H1 (cell line): Measurements from ENCODE around the gene ST13. TPM values are rescaled to one million over a fixed set of nuclear protein-coding genes. Genes with fewer than 3 reads are reported as not detected.

ENCODE experiments used
- CTCF ChIA-PET: fragments of 300-600 bp; sonication (Branson Sonifier 250); formaldehyde crosslinking; loops from one replicate; lab custom pipeline; 2021; ENCODE audit not compliant: partially characterized antibody; lab: Charles Lee
- POLR2A ChIA-PET: fragments of 300-600 bp; sonication (Branson Sonifier 250); formaldehyde crosslinking; loops from one replicate; lab custom pipeline; 2021; ENCODE audit warnings: inconsistent platforms; ENCODE audit not compliant: partially characterized antibody; lab: Charles Lee
- DNase-seq, 2 experiments: peaks; one replicate each; pipeline versions ENCODE4 v3.0.0 to v3.0.0-alpha.2; 2010 to 2022; ENCODE audit warnings: low spot score in 2 of 2, low read depth in 1 of 2, mixed read lengths in 1 of 2
- FAIRE-seq: peaks from 2 replicates; lab custom pipeline; 2011; peaks lifted over from hg19 to GRCh38; lab: Jason Lieb, UNC
- H2AFZ ChIP-seq: 2 replicates; pipeline ENCODE4 v1.8.1; 2012; ENCODE audit warnings: low read length, inconsistent platforms
- H2AK5ac ChIP-seq: 2 replicates; pipeline ENCODE4 v1.6.1; 2013; ENCODE audit warnings: low read depth, low read length
- H2BK120ac ChIP-seq: replicated peaks from 2 replicates; pipeline ENCODE3; 2013; ENCODE audit warnings: low read depth, low read length, inconsistent platforms
- H2BK12ac ChIP-seq: 2 replicates; pipeline ENCODE4 v1.6.1; 2013; ENCODE audit warnings: low read depth, low read length
- H2BK15ac ChIP-seq: 2 replicates; pipeline ENCODE4 v1.6.1; 2013; ENCODE audit warnings: low read length
- H2BK20ac ChIP-seq: 2 replicates; pipeline ENCODE4 v1.6.1; 2013; ENCODE audit warnings: low read length
- H2BK5ac ChIP-seq: 2 replicates; pipeline ENCODE4 v1.6.1; 2013; ENCODE audit warnings: low read depth, low read length
- H3K14ac ChIP-seq: 2 replicates; pipeline ENCODE4 v1.6.1; 2013; ENCODE audit warnings: inconsistent platforms; ENCODE audit not compliant: insufficient read length
- H3K18ac ChIP-seq: 2 replicates; pipeline ENCODE4 v1.6.1; 2013; ENCODE audit warnings: low read length; ENCODE audit errors: extremely low read depth
- H3K23ac ChIP-seq: 2 replicates; pipeline ENCODE4 v1.6.1; 2013; ENCODE audit warnings: inconsistent platforms; ENCODE audit not compliant: insufficient read length
- H3K23me2 ChIP-seq: 2 replicates; pipeline ENCODE4 v1.6.1; 2013; ENCODE audit warnings: low read depth, low read length
- H3K27ac ChIP-seq: 2 replicates; pipeline ENCODE4 v1.6.1; 2011; ENCODE audit warnings: low read depth, low read length, inconsistent platforms
- H3K27me3 ChIP-seq, 4 experiments: replicated peaks in 1 of 4; 1 replicate in 1 of 4; 2 replicates in 3 of 4; pipeline versions ENCODE4 v1.6.1 to v1.8.1; 2011 to 2013; ENCODE audit warnings: low read length in 3 of 4, mild to moderate bottlenecking in 3 of 4, inconsistent platforms in 2 of 4, mixed read lengths in 2 of 4, moderate library complexity in 1 of 4; ENCODE audit not compliant: control insufficient read depth in 3 of 4, insufficient read depth in 3 of 4; ENCODE audit errors: extremely low read depth in 1 of 4
- H3K36me3 ChIP-seq, 4 experiments: 2 replicates each; pipeline versions ENCODE4 v1.6.1 to v1.8.1; 2011 to 2013; ENCODE audit warnings: mild to moderate bottlenecking in 4 of 4, low read length in 3 of 4, moderate library complexity in 2 of 4, control low read depth in 1 of 4, inconsistent platforms in 1 of 4; ENCODE audit not compliant: insufficient read depth in 4 of 4, control insufficient read depth in 2 of 4
- H3K4ac ChIP-seq: replicated peaks from 2 replicates; pipeline ENCODE3; 2013; ENCODE audit warnings: low read length, low read depth, mixed read lengths, inconsistent platforms; ENCODE audit not compliant: insufficient read length
- H3K4me1 ChIP-seq, 4 experiments: replicated peaks in 1 of 4; 1 replicate in 1 of 4; 2 replicates in 3 of 4; pipeline versions ENCODE4 v1.6.1 to v1.8.1; 2011 to 2013; ENCODE audit warnings: low read length in 3 of 4, inconsistent platforms in 2 of 4, mixed read lengths in 1 of 4; ENCODE audit not compliant: insufficient read depth in 4 of 4, control insufficient read depth in 3 of 4
- H3K4me2 ChIP-seq, 2 experiments: 2 replicates each; pipeline versions ENCODE4 v1.6.1 to v1.8.1; 2011 to 2013; ENCODE audit warnings: low read depth in 2 of 2, low read length in 2 of 2, control low read depth in 1 of 2, inconsistent platforms in 1 of 2, mild to moderate bottlenecking in 1 of 2; ENCODE audit not compliant: insufficient read depth in 1 of 2
- H3K4me3 ChIP-seq, 4 experiments: fragments of 200-600, 300-600 bp in 1 of 4; sonication (generic), shearing (Covaris generic), sonication (Bioruptor Twin) in 1 of 4; 2 replicates each; pipeline versions ENCODE4 v1.5.1 to v1.8.1; 2011 to 2016; ENCODE audit warnings: low read length in 4 of 4, low read depth in 3 of 4, control low read depth in 2 of 4, inconsistent platforms in 2 of 4, mild to moderate bottlenecking in 2 of 4, mixed read lengths in 1 of 4, moderate library complexity in 1 of 4; ENCODE audit not compliant: insufficient read depth in 2 of 4; ENCODE audit errors: extremely low read depth in 1 of 4
- H3K56ac ChIP-seq: replicated peaks from 2 replicates; pipeline ENCODE3; 2013; ENCODE audit warnings: low read depth, mild to moderate bottlenecking, mixed read lengths, low read length, inconsistent platforms; ENCODE audit not compliant: insufficient read length
- H3K79me1 ChIP-seq: 2 replicates; pipeline ENCODE4 v1.6.1; 2013; ENCODE audit warnings: low read depth, low read length, control low read depth
- H3K79me2 ChIP-seq, 2 experiments: 2 replicates each; pipeline versions ENCODE4 v1.6.1 to v1.8.1; 2012 to 2013; ENCODE audit warnings: low read length in 2 of 2, mild to moderate bottlenecking in 2 of 2, inconsistent platforms in 1 of 2; ENCODE audit not compliant: insufficient read depth in 2 of 2, control insufficient read depth in 1 of 2
- H3K9ac ChIP-seq, 4 experiments: replicated peaks in 1 of 4; 1 replicate in 1 of 4; 2 replicates in 3 of 4; pipeline versions ENCODE4 v1.6.1 to v1.8.1; 2011 to 2013; ENCODE audit warnings: low read depth in 3 of 4, low read length in 3 of 4, control low read depth in 2 of 4, mild to moderate bottlenecking in 2 of 4, moderate library complexity in 2 of 4, inconsistent platforms in 1 of 4; ENCODE audit errors: extremely low read depth in 1 of 4
- H3K9me3 ChIP-seq, 2 experiments: 2 replicates each; pipeline versions ENCODE4 v1.6.1 to v1.8.1; 2012 to 2013; ENCODE audit warnings: mild to moderate bottlenecking in 2 of 2, moderate library complexity in 2 of 2, control low read depth in 1 of 2, inconsistent platforms in 1 of 2, low read depth in 1 of 2, low read length in 1 of 2, mixed read lengths in 1 of 2; ENCODE audit not compliant: insufficient read depth in 2 of 2
- H4K20me1 ChIP-seq, 2 experiments: replicated peaks in 1 of 2; 2 replicates each; pipeline versions ENCODE3 to v1.8.1; 2011 to 2013; ENCODE audit warnings: inconsistent platforms in 2 of 2, low read length in 2 of 2, mild to moderate bottlenecking in 1 of 2; ENCODE audit not compliant: insufficient read depth in 2 of 2, control insufficient read depth in 1 of 2
- H4K5ac ChIP-seq: 2 replicates; pipeline ENCODE4 v1.6.1; 2013; ENCODE audit warnings: low read length, low read depth, mixed read lengths, inconsistent platforms; ENCODE audit not compliant: insufficient read length
- H4K8ac ChIP-seq: 2 replicates; pipeline ENCODE4 v1.8.0; 2013; ENCODE audit warnings: mild to moderate bottlenecking, moderate library complexity, low read length, inconsistent platforms; ENCODE audit not compliant: insufficient read depth; ENCODE audit errors: extremely low read depth
- H4K91ac ChIP-seq: replicated peaks from 2 replicates; pipeline ENCODE3; 2013; ENCODE audit warnings: low read length, mixed read lengths, inconsistent platforms; ENCODE audit not compliant: insufficient read length
- CEBPB ChIP-seq: IDR thresholded peaks from 2 replicates; pipeline ENCODE4 v1.6.1; 2012; ENCODE audit warnings: low read depth, low read length
- GTF2F1 ChIP-seq: IDR thresholded peaks from 2 replicates; pipeline ENCODE4 v1.6.1; 2012; ENCODE audit warnings: low read depth, low read length, improper control_type of control experiment, borderline replicate concordance
- HDAC2 ChIP-seq, 2 experiments: fragments of 300-600 bp in 1 of 2; sonication (generic) in 1 of 2; IDR thresholded peaks; 2 replicates each; pipeline ENCODE4 v1.6.1; 2011 to 2012; ENCODE audit warnings: low read depth in 2 of 2, low read length in 2 of 2, mild to moderate bottlenecking in 2 of 2, moderate library complexity in 2 of 2, borderline replicate concordance in 1 of 2, inconsistent platforms in 1 of 2
- TAF1 ChIP-seq: IDR thresholded peaks from 2 replicates; pipeline ENCODE4 v1.6.1; 2011; ENCODE audit warnings: mild to moderate bottlenecking, low read depth, low read length
- ZNF274 ChIP-seq: IDR thresholded peaks from 2 replicates; pipeline ENCODE4 v1.7.0; 2012; ENCODE audit warnings: low read length, borderline replicate concordance; ENCODE audit errors: extremely low read depth
- WGBS, 2 experiments: shearing (Covaris generic) in 1 of 2; methylation state at CpG; one replicate each; pipeline versions ENCODE4 v1.1.6 to v1.1.7; 2013 to 2015; ENCODE audit warnings: low lambda C conversion rate in 2 of 2, mixed read lengths in 2 of 2, inconsistent platforms in 1 of 2, low coverage in 1 of 2, missing lambda C conversion rate in 1 of 2; ENCODE audit not compliant: insufficient replicate concordance in 2 of 2, insufficient coverage in 1 of 2, insufficient read length in 1 of 2; ENCODE audit errors: extremely low coverage in 1 of 2, missing lambda C conversion rate in 1 of 2; 5-methylcytosine and 5-hydroxymethylcytosine counted together
- polyA plus RNA-seq, 7 experiments: library from polyadenylated mRNA; depleted of rRNA in 3 of 7; stranded (reverse) in 5 of 7; unstranded in 2 of 7; fragments of >200 nt in 5 of 7; fragments of 200-250 nt in 2 of 7; gene quantifications; 1 replicate in 5 of 7; 2 replicates in 1 of 7; 4 replicates in 1 of 7; pipeline versions ENCODE4 v1.2.1 to v1.2.3, GENCODE V29; 2011 to 2013; ENCODE audit warnings: missing spikeins in 2 of 7, mixed read lengths in 2 of 7
- total RNA-seq: library from RNA; stranded (reverse); fragmentation: NEBNext Ultra II Directional; extraction: Animal tissue kit (Norgen Biotek cat#: 25700); gene quantifications from 2 replicates; pipeline ENCODE4 v1.2.1, GENCODE V29; 2021
- TF ChIP-seq, protein P1 (sequence below): IDR thresholded peaks from 2 replicates; pipeline ENCODE4 v1.6.1; 2011; ENCODE audit warnings: low read length, improper control_type of control experiment

The ST13 gene
- total and polyA plus RNA-seq, 2 of the 8 experiments (the other 6 are each of a cell fraction or from before 2014, with no cell fraction given) = 52.0 to 305 TPM

DNA sequence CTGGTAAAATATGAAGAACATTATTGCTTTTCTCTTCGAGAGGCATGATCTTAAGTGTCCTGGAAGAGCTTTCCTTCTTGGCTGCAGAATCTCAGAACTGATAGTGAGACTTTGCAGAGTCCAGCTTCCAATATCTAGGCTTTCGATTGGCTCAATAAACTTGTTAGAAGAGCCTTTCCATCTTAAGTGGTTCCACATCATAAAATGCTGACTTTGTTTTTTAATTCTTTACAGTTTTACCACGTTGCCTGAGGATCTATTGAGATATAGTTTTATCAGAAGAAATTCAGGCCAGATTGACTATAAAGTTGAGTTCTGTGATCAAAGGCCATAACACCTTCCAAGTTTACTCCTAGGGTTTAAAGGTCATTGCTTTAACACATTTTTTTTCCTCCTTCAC is 21.0 kb upstream of the ST13 start:
- no peaks in the 10 kb centered on the region for H4K20me1 ChIP-seq
- H3K4me3 ChIP-seq = no peak overlapping the region
- H2AK5ac ChIP-seq = no peak overlapping the region
- no peak overlapping the region for H3K4ac ChIP-seq
- H3K4me2 ChIP-seq = no peak overlapping the region
- H3K36me3 ChIP-seq = peaks cover 0 to 12% (median 5%) of the 10 kb centered on the region in 4 experiments; a peak in 5 of 8 replicates
- no peak overlapping the region for H2BK5ac ChIP-seq
- H2BK12ac ChIP-seq = no peak overlapping the region
- WGBS, 2 experiments = 93% methylated on average over 3 of the region's 3 CpGs; no CpG with 5 or more reads in 1 of the 2 experiments
- no peak overlapping the region for H2BK20ac ChIP-seq
- no peak overlapping the region for H2BK120ac ChIP-seq
- no peak overlapping the region for H4K8ac ChIP-seq
- DNase-seq (no peak), FAIRE-seq (no peak)
- H3K18ac ChIP-seq = no peak overlapping the region
- ChIA-PET POLR2A (interaction anchor here (1.2 to 1.8 kb wide), 3 partner anchors 10 to 215 kb away, joined by 3 to 8 read pairs (median 6); partner anchors contain the start of genes EP300 and XPNPEP3), CTCF (interaction anchor here (0.6 to 1.7 kb wide), 2 partner anchors 17 to 155 kb away, joined by 3 read pairs; no protein-coding TSS in a partner anchor)
- no peaks in the 10 kb centered on the region for H3K79me2 ChIP-seq
- no peaks in the 10 kb centered on the region for H3K4me1 ChIP-seq
- no peaks in the 10 kb centered on the region for H3K23me2 ChIP-seq
- no peak overlapping the region for H4K91ac ChIP-seq
- no peaks in the 10 kb centered on the region for H3K27me3 ChIP-seq
- no peak overlapping the region for H3K27ac ChIP-seq
- H3K9ac ChIP-seq = no peak overlapping the region
- H3K14ac ChIP-seq = no peak overlapping the region
- H2AFZ ChIP-seq = no peak overlapping the region
- H2BK15ac ChIP-seq = no peak overlapping the region
- TF ChIP-seq, protein P1, sequence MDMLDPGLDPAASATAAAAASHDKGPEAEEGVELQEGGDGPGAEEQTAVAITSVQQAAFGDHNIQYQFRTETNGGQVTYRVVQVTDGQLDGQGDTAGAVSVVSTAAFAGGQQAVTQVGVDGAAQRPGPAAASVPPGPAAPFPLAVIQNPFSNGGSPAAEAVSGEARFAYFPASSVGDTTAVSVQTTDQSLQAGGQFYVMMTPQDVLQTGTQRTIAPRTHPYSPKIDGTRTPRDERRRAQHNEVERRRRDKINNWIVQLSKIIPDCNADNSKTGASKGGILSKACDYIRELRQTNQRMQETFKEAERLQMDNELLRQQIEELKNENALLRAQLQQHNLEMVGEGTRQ = no peak
- TF ChIP-seq TAF1 = no peak
- no peak for TF ChIP-seq HDAC2 (IDR thresholded peaks at IDR 0.05; ENCODE audit: borderline replicate concordance in 1 of 2, low read depth in 2 of 2, low read length in 2 of 2)
- TF ChIP-seq GTF2F1 = no peak
- no peak for TF ChIP-seq CEBPB
- no peak for TF ChIP-seq ZNF274
- no peak overlapping the region for H3K56ac ChIP-seq
- no peak overlapping the region for H3K23ac ChIP-seq
- H4K5ac ChIP-seq = no peak overlapping the region
- H3K79me1 ChIP-seq = no peaks in the 10 kb centered on the region
- H3K9me3 ChIP-seq = no peaks in the 10 kb centered on the region
